Lower leg skin (tissue), 4 donors: ENCODE data around the gene MYDGF. TPM values are rescaled to one million over a fixed set of nuclear protein-coding genes. Genes with fewer than 3 reads are reported as not detected.

Experiments
- DNase-seq, 2 donors: peaks; one replicate each; pipeline ENCODE4 v3.0.0-alpha.2; 2019; ENCODE audit warnings: low spot score in 2 of 2
- H3K4me3 ChIP-seq: fragments of 200-600 bp; sonication (generic); 2 replicates; pipeline ENCODE4 v1.5.1; 2017; ENCODE audit warnings: mild to moderate bottlenecking, low read depth; ENCODE audit not compliant: poor library complexity, severe bottlenecking
- CTCF ChIP-seq, 3 donors: fragments of 450-650 bp; IDR thresholded peaks; one replicate each; pipeline ENCODE4 v1.5.1; 2016; ENCODE audit warnings: antibody characterized with exemption in 3 of 3, mild to moderate bottlenecking in 3 of 3, moderate library complexity in 2 of 3
- POLR2A ChIP-seq, 2 donors: fragments of 450-650 bp; IDR thresholded peaks; one replicate each; pipeline ENCODE4 v1.6.1; 2016 to 2017; ENCODE audit warnings: antibody characterized with exemption in 2 of 2, mild to moderate bottlenecking in 1 of 2, moderate library complexity in 1 of 2
- WGBS, 2 donors: methylation state at CpG; one replicate each; pipeline ENCODE4 v1.1.5; 2018; 5-methylcytosine and 5-hydroxymethylcytosine counted together
- intact Hi-C: fragments of 100-400 bp; cut with DNase I; formaldehyde crosslinking; loops from one replicate; pipeline ENCODE4 v1.15.0; 2023; ENCODE audit warnings: low total_unique reads
- total RNA-seq, 4 donors: library from RNA; depleted of rRNA; stranded (reverse); fragments of >200 nt; gene quantifications; one replicate each; pipeline ENCODE4 v1.1.0, GENCODE V29; 2016

MYDGF gene
- total RNA-seq, 4 donors from 2014 or later, result 25.9 to 56.0 (median 29.6) TPM

GRCh38 chr19:4691373-4691772 is 21.2 kb upstream of the MYDGF start:
- no peak overlapping the region for H3K4me3 ChIP-seq
- intact Hi-C loops, result no loop called here
- TF ChIP-seq CTCF (IDR thresholded peaks at IDR 0.05) (no peak), POLR2A (IDR thresholded peaks at IDR 0.05) (no peak)
- 82 to 83% methylated on average over 9 of the region's 9 CpGs for WGBS, 2 donors
- no peak for DNase-seq

- 85 to 86% methylated on average over 13 of the region's 13 CpGs for WGBS, 2 donors
- no peak for TF ChIP-seq CTCF (IDR thresholded peaks at IDR 0.05)
- TF ChIP-seq POLR2A (IDR thresholded peaks at IDR 0.05), result no peak
- no peak overlapping the region for H3K4me3 ChIP-seq
- DNase-seq, result no peak
- intact Hi-C loops, result no loop called here
Observed at GRCh38 chr19:4690361-4690760, 20.2 kb upstream of the MYDGF start.

GRCh38 chr19:4689403-4689802 is 19.3 kb upstream of the MYDGF start:
- H3K4me3 ChIP-seq, result no peak overlapping the region
- no peak for TF ChIP-seq POLR2A (IDR thresholded peaks at IDR 0.05)
- TF ChIP-seq CTCF (IDR thresholded peaks at IDR 0.05), result no peak
- DNase-seq, result no peak
- WGBS, 2 donors, result 88 to 96% methylated on average over 7 to 16 of the region's 19 CpGs
- intact Hi-C loops, result no loop called here

GRCh38 chr19:4688587-4688986 is 18.4 kb upstream of the MYDGF start:
- intact Hi-C loops, result no loop called here
- no peak overlapping the region for H3K4me3 ChIP-seq
- no peak for DNase-seq
- TF ChIP-seq CTCF (IDR thresholded peaks at IDR 0.05) (no peak), POLR2A (IDR thresholded peaks at IDR 0.05) (no peak)
- WGBS, 2 donors, result 77 to 93% methylated on average over 12 to 26 of the region's 26 CpGs

GRCh38 chr19:4687396-4687795 is 17.3 kb upstream of the MYDGF start:
- no peak overlapping the region for H3K4me3 ChIP-seq
- TF ChIP-seq POLR2A (IDR thresholded peaks at IDR 0.05) (no peak), CTCF (IDR thresholded peaks at IDR 0.05) (no peak)
- intact Hi-C loops, result no loop called here
- 89 to 90% methylated on average over 10 to 11 of the region's 11 CpGs for WGBS, 2 donors
- no peak for DNase-seq

- intact Hi-C loops, result no loop called here
Observed at GRCh38 chr19:4686700-4687099, 16.6 kb upstream of the MYDGF start.

More at GRCh38 chr19:4686700-4687099, 16.6 kb upstream of the MYDGF start:
- TF ChIP-seq CTCF (IDR thresholded peaks at IDR 0.05) (no peak), POLR2A (IDR thresholded peaks at IDR 0.05) (no peak)
- no peak for DNase-seq
- WGBS, 2 donors, result 86 to 92% methylated on average over 10 of the region's 10 CpGs
- no peak overlapping the region for H3K4me3 ChIP-seq
